NAMALWA (cell line): ENCODE data around the gene CABP5.
A peak's percentile ranks its signal among the peaks of the same experiment; 100 is the strongest.

Source experiments
- DNase-seq: peaks from one replicate; pipeline ENCODE4 v3.0.0-alpha.2; 2015; ENCODE audit warnings: low spot score

Gene CABP5

DNA sequence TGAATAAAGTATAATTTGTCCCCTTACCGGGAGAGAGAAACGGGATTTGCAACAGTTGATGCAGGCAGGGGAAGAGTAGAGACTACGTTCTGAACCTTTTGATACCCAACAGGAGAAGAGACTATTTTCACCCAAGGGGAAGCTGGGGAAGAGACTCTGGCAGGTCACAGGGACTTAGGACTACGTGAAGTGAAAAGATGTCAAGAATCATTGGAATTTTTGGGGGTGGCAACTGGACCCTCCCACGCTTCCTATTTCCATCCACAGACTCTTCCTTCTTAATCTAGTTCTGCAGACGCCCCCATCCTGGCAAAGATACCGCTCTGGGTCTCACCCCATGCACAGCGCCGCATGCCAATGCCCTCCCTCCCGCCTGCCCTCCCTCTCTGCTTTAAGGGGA lies 13.8 kb downstream of the CABP5 start:
- no peak for DNase-seq

DNA sequence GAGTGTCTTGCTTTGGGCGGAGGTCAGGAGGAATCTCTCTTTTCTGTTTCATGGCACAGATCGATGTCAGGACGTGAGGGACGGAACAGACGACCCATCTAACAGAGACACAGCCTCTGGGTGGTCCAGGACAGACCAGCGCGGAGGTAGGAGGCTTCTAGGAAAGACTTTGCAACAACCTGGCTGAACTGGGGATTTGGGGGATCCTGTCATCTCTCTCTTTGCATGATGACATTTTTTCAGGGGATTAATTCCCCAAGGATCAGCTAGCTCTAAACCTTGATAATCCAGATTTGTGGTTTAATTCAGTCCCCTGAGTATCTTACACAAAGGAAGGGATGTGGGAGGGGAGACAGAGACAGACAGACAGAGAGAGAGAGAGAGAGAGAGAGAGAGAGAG lies 14.4 kb downstream of the CABP5 start:
- DNase-seq = no peak

DNA sequence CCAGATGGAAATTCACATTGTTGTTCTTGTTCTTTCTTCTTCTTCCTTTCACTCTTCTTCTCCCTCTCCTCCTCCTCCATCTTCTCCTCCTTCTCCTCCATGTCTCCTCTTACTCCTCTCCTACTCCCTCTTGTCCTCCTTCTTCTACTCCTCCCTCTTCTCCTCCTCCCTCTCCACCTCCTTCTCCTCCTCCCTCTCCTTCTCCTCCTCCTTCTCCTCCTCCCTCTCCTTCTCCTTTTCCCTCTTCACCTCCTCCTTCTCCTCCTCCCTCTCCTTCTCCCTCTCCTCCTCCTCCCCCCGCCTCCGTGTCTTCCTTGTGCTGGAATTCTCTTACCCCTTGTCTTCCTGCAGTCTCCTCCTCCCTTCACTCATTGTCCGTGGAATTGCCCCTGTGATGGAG lies 18.4 kb downstream of the CABP5 start:
- no peak for DNase-seq

DNA sequence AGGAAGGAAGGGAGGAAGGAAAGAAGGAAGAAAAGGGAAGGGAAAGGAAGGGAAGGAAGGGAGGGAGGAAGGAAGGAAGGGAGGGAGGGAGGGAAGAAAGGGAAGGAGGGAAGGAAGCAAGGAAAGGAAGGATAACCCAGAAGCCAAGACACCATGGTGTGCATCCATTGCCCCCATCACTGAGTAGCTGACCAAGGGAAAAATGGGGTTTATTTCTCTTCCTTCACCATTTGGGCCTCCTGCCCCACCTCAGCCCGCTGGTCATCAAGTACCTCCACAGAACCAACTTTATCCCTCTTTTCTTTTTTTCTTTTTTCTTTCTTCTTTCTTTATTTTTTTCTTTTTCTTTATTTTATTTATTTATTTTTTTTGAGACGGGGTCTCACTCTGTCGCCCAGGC lies 20.4 kb downstream of the CABP5 start:
- no peak for DNase-seq

DNA sequence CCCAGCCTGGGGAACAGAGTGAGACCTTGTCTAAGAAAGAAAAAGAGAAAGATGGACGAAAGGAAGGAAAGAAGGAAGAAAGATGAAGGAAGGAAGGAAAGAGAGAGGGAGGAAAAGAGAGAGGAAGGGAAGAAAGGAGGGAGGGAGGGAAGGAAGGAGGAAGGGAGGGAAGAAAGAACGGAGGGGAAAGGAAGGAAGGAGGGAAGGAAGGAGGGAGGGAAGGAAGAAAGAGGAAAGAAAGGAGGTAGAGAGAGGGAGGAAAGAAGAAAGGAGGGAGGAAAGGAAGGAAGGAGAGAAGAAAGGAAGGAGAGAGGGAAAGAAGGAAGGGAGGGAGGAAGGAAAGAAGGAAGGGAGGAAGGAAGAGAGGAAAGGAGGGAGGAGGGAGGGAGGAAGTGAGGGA lies 20.9 kb downstream of the CABP5 start:
- DNase-seq = no peak

DNA sequence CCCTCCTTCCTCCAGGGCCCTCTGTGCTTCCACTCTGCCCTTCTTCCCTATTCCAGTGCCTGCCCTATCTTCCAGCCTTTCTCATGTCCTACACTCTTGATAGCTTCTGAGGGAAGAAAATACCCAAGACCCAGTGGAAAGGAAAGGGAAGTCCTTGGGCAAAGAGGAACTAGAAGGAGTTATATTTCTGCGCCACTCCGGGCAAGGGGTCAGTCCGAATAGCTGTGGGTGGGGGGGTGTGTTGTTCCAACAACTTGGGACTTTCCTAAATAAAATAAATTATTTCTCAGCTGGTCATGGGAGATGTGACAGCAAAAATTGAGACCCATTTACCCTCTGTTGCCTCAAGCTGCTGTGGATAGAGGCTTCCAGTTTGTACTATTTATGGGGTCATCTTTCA lies 23.2 kb downstream of the CABP5 start:
- DNase-seq = no peak

DNA sequence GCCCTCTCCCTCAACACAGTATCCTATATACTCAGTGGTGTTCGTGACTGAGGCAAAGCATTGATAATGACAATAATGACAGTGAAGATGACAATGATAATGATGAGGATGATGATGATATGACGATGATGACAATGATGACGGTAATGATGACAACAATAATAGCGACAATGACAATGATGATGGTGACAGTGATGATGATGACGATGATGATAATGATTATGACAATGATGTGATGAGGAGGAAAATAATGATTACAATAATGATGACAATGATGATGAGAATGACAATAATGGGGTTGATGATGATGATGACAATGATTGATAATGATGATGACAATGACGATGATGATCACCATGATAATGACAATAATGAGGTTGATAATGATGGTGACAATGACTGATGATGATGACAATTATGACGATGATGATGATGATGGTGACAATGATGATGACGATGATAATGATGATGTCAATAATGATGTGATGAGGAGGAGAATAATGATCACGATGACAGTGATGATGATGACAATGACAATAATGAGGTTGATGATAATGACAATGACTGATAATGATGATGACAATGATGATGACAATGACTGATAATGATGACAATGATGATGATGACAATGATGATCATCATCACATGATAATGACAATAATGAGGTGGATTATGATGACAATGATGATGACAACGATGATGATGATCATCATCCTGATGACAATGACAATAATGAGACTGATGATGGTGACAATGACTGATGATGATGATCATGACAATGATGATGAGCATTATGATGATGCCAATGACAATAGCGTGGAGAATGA lies 32.7 kb downstream of the CABP5 start:
- DNase-seq = no peak

DNA sequence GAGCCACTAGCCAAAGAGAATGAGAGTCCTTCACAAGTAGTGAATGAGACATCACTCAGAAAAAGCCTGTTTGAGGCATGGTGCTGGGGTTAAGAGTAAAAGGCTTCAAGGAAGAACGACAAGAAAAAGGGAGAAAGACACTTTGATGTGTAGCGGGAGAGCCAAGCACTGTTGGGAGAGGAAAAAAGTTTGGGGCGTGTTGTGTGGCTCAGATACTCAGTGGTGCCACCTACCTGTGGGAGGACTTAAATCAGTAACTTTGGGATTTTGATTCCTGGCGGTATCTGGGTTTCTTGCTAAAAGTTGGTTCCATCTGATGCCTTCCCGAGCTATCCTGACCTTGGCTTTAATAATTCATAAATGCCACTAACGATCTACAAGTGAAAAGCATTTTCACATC lies 37.1 kb downstream of the CABP5 start:
- DNase-seq = peak; percentile 32

DNA sequence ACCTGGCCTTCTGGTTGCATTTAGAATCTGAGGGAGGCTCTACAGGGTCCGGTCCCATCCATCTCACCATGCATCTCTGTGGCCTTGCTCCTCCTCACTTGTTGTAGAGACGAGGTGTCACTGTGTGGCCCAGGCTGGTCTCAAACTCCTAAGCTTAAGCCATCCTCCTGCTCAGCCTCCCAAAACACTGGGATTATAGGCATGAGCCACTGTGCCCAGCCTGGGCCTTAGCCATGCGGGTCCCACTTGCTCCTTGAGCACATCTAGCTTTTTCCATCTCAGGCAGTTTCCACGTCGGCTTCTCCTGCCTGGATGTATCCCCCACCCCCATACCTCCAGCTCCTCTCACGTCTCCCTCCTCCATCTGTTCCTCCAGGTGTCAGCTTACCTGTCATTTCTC lies 39.6 kb downstream of the CABP5 start:
- no peak for DNase-seq

DNA sequence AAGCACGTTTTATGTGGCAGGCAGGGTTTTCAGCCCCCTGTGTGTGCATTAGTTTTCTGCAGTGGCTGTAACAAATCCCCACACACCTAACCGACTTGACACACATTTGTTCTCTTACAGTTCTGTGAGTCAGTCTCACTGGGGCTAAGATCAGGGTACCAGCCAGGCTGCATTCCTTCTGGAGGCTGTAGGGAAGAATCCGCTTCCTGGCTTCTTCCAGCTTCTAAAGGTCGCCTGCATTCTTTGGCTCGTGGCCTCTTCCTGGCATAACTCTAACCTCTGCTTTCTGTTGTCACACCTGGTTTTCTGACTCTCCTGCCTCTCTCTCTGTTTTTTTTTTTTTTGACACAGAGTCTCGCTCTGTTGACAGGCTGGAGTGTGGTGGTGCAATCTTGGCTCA lies 43.0 kb downstream of the CABP5 start:
- DNase-seq = no peak

DNA sequence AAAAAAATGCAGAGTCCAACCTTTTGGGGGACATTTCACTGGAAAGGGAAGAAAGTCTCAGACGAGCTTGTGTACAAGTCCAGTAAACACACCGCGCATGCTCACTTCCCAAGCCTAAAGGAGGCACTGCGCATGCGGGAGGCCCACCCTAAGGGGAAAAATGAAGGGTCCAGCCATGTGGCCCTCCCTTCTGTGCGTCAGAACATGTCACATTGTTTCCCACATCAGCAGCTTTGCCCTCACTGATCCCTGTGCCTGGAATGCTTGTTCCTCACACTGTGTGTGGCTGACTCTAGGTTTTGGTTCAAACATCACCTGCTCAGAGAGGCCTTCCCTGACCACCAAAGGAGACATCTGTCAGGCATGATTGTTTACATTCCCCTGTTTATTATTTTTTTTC lies 45.1 kb downstream of the CABP5 start:
- DNase-seq = no peak

DNA sequence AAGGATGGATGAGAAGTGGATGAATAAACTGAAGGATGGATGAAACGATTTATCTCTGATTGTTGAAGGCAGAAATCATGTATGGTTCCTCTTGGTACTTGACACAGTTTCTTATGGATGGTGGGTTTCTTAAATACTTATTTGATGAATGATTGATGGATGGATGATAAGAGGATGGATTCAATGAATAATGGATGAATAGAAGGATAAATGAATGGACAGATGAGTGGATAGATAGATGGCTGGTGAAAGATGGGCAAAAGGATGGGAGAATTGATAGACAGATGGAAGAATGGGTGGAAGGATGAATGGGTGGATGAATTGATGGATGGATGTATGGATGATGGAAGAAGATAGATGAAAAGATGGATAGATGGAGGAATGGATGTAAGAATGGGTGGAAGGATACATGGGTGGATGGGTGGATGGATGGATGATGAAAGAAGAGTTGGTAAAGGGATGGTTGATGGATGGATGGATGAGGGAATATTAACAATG lies 47.6 kb downstream of the CABP5 start:
- no peak for DNase-seq

DNA sequence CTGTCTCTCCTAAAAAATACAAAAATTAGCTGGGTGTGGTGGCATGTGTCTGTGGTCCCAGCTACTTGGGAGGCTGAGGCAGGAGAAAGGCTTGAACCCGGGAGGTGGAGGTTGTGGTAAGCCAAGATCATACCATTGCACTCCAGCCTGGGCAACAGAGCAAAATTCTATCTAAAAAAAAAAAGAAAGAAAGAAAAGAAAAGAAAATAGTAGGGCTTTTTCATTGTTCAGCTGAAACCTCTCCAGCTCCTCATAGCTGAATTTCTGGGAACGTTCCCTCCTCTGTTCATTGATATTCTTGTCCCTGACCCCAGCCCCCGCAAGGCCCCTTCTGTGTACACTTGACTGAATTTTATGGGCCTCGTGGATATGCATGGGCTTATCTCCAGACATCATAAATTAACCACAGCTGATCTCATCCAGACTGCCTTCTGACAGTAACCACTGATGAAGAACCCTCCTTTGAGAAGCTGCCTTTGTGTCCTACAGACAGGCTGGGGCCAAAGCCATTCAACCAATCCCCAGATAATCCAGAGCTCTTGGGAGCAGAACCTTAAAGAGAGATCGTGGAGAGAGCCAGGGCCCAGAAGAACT lies 49.6 kb downstream of the CABP5 start, which contains the start of gene ELSPBP1:
ELSPBP1 (plus strand) TSS at position 424 of the 594 bp plus-strand sequence. CDS start 14,036 bp downstream, outside the sequence.
- DNase-seq = no peak

DNA sequence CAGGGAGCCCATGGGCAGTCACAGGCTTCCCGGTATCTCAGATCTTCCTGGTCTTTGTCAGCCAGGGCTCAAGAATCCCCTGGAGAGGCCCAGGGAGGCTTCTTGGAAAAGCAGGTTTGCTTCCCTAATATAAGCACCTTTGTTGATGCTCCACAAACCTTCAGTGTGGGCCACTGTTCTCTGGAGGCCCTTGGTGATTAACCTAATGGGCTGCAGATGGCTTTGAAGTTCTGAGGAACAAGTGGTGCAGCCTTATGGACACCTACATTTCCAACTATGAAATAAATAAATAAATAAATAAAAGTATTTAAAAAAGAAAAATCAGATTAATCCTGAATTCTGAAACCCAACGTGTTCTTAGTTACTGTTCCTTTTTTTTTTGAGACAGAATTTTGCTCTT lies 51.8 kb downstream of the CABP5 start, which contains the start of gene BSPH1:
BSPH1 (minus strand) TSS at position 101 of the 400 bp plus-strand sequence; CDS start at position 12, 89 bp downstream.
- DNase-seq = no peak

DNA sequence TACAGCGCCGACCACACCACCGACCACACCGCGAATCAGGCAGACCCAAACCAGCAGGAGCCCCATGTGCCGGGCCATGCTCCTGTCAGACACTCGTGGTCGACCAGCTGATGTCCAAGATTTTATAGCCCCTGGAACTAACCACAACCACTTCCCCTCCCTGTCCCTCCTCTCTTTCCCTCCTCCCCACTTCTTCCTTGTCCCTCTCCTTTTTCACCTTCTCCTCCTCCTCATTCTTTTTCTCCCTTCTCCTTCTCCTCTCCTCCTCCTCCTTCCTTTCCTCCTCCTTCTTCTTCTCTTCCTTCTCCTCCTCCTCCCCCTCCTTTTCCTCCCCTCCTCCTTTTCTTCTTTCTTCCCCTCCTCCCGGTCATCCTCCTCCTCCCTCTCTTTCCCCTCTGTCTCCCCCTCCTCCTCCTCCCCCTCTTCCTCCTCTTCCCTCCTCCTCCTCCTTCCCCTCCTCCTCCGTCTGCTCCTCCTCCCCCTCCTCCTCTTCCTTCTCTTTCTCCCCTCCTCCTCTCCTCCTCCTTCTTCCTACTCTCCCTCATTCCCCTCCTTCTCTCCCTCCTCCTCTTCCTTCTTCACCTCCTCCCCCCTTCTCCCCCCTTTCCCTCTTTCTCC lies 52.6 kb downstream of the CABP5 start:
- DNase-seq = no peak
